Measurements from ENCODE around the gene VTI1A. TPM values are rescaled to one million over a fixed set of nuclear protein-coding genes. Genes with fewer than 3 reads are reported as not detected.

VTI1A gene
- total RNA-seq, 4 donors from 2014 or later, result 21.5 to 50.6 (median 37.5) TPM

DNA sequence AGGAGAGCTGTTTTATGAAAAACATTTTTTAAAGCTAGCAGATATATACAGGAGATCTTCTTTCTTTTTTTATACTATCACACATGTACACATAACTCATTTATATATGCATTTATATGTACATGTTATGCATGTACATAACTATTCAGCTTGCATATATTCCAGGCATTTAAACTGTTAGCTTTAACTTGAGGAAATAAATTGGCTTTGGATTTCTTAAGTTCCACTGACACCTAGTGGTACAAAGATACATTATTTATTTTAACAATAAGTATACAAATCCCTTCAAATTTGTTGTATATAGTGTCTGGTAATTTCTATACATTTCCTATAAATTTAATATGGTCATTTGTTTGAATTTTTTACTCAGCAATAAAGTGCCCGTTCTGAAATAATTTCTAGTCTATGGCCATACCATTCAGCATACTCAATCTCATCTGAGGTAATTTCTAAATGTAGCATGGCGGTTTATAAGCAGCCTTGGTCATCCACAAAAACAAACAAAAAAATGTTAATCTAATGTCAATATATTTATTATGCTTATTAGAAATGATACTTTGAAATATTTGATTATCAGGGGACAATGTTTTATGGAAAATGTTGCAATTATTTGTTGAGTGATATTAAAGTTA, 11.9 kb upstream of the VTI1A start:
- H3K27ac ChIP-seq, result no peak overlapping the region
- TF ChIP-seq, protein P1, sequence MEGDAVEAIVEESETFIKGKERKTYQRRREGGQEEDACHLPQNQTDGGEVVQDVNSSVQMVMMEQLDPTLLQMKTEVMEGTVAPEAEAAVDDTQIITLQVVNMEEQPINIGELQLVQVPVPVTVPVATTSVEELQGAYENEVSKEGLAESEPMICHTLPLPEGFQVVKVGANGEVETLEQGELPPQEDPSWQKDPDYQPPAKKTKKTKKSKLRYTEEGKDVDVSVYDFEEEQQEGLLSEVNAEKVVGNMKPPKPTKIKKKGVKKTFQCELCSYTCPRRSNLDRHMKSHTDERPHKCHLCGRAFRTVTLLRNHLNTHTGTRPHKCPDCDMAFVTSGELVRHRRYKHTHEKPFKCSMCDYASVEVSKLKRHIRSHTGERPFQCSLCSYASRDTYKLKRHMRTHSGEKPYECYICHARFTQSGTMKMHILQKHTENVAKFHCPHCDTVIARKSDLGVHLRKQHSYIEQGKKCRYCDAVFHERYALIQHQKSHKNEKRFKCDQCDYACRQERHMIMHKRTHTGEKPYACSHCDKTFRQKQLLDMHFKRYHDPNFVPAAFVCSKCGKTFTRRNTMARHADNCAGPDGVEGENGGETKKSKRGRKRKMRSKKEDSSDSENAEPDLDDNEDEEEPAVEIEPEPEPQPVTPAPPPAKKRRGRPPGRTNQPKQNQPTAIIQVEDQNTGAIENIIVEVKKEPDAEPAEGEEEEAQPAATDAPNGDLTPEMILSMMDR (IDR thresholded peaks at IDR 0.05), result peak in 2 of 4 experiments; percentile 7 to 9
- TF ChIP-seq POLR2A (IDR thresholded peaks at IDR 0.05), result no peak
- H3K36me3 ChIP-seq, result no peaks in the 10 kb centered on the region
- intact Hi-C loops (cut with DNase I; ENCODE audit: low total_unique reads), result no loop called here
- DNase-seq, result no peak
- H3K9me3 ChIP-seq, result no peaks in the 10 kb centered on the region
- H3K4me3 ChIP-seq, result no peak overlapping the region
- no peaks in the 10 kb centered on the region for H3K4me1 ChIP-seq
- H3K27me3 ChIP-seq, result no peaks in the 10 kb centered on the region

DNA sequence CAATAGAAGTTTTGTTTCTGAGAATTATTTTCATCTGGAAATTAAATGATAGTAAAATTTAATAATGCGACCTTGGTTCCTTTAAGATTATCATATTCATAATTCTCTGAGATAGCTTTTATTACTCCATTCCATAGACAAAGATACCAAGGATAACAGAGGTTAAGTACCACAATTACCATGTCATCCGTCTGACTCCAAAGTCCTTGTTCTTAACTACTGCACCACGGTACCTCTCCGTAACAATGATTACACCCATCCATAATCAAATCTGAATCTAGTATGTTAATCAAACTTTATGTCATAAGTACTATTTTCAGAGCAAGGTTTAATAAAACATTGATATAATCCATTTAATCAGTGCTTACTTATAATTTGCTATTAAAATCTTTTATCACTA, 8.7 kb upstream of the VTI1A start:
- Histone ChIP-seq H3K27ac (no peak overlapping the region), H3K9me3 (no peaks in the 10 kb centered on the region), H3K4me3 (no peak overlapping the region), H3K36me3 (no peaks in the 10 kb centered on the region), H3K4me1 (no peaks in the 10 kb centered on the region), H3K27me3 (no peaks in the 10 kb centered on the region)
- no peak for DNase-seq
- intact Hi-C loops (cut with DNase I; ENCODE audit: low total_unique reads), result no loop called here
- TF ChIP-seq, protein P1 (IDR thresholded peaks at IDR 0.05), result no peak
- TF ChIP-seq POLR2A (IDR thresholded peaks at IDR 0.05), result no peak

- TF ChIP-seq, protein P1 (IDR thresholded peaks at IDR 0.05), result no peak
- TF ChIP-seq POLR2A (IDR thresholded peaks at IDR 0.05), result no peak
- Histone ChIP-seq H3K4me1 (no peaks in the 10 kb centered on the region), H3K36me3 (no peaks in the 10 kb centered on the region)
Measured at GRCh38 chr10:112441520-112441919, 5.5 kb upstream of the VTI1A start.

DNA sequence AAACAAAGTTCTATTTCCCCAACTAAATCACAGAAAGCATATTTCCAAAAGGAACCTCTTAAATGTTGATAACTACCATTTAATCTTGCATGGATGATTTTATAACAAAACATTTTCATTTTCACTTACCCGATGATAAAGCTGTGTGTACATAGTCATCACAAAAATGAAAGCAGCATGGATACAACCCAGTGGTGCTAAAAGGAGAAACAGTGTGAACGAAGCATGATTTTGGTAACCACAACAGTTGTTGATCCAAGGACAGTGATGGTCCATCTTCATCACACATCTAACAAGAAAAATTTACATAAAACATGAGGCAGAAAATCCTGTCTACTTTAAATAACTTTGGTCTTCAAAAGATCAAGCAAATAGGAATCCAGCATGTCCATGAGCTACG, 5.0 kb upstream of the VTI1A start:
- DNase-seq, result no peak
- Histone ChIP-seq H3K36me3 (no peaks in the 10 kb centered on the region), H3K4me1 (no peaks in the 10 kb centered on the region), H3K4me3 (no peak overlapping the region), H3K9me3 (no peaks in the 10 kb centered on the region), H3K27me3 (no peaks in the 10 kb centered on the region), H3K27ac (no peak overlapping the region)
- no peak for TF ChIP-seq POLR2A (IDR thresholded peaks at IDR 0.05)
- TF ChIP-seq, protein P1 (IDR thresholded peaks at IDR 0.05), result no peak
- intact Hi-C loops (cut with DNase I; ENCODE audit: low total_unique reads), result no loop called here

More at GRCh38 chr10:112441520-112441919, 5.5 kb upstream of the VTI1A start:
- intact Hi-C loops (cut with DNase I; ENCODE audit: low total_unique reads), result no loop called here
- H3K27me3 ChIP-seq, result no peaks in the 10 kb centered on the region
- no peaks in the 10 kb centered on the region for H3K9me3 ChIP-seq
- DNase-seq, result no peak
- H3K4me3 ChIP-seq, result no peak overlapping the region
- H3K27ac ChIP-seq, result no peak overlapping the region

- H3K27me3 ChIP-seq, result no peaks in the 10 kb centered on the region
- no peaks in the 10 kb centered on the region for H3K4me1 ChIP-seq
- no peaks in the 10 kb centered on the region for H3K36me3 ChIP-seq
- H3K27ac ChIP-seq, result peak overlapping the region; percentile 90
- no peaks in the 10 kb centered on the region for H3K9me3 ChIP-seq
- no peak for DNase-seq
- peak overlapping the region; percentile 55 to 99 for H3K4me3 ChIP-seq
- intact Hi-C loops (cut with DNase I; ENCODE audit: low total_unique reads), result no loop called here
- TF ChIP-seq, protein P1 (IDR thresholded peaks at IDR 0.05), result no peak
- TF ChIP-seq POLR2A (IDR thresholded peaks at IDR 0.05), result no peak
Measured at GRCh38 chr10:112446055-112446854, 760 bp upstream of the VTI1A start.

Data from uterus (tissue), 4 donors.